Measurements from ENCODE around the gene NEU1. TPM values are rescaled to one million over a fixed set of nuclear protein-coding genes. Genes with fewer than 3 reads are reported as not detected.
A peak's percentile ranks its signal among the peaks of the same experiment; 100 is the strongest.

NEU1 gene
- total and polyA plus RNA-seq, 2 of the 8 experiments (the other 6 are each of a cell fraction or from before 2014, with no cell fraction given): 41.2 to 72.1 TPM

DNA sequence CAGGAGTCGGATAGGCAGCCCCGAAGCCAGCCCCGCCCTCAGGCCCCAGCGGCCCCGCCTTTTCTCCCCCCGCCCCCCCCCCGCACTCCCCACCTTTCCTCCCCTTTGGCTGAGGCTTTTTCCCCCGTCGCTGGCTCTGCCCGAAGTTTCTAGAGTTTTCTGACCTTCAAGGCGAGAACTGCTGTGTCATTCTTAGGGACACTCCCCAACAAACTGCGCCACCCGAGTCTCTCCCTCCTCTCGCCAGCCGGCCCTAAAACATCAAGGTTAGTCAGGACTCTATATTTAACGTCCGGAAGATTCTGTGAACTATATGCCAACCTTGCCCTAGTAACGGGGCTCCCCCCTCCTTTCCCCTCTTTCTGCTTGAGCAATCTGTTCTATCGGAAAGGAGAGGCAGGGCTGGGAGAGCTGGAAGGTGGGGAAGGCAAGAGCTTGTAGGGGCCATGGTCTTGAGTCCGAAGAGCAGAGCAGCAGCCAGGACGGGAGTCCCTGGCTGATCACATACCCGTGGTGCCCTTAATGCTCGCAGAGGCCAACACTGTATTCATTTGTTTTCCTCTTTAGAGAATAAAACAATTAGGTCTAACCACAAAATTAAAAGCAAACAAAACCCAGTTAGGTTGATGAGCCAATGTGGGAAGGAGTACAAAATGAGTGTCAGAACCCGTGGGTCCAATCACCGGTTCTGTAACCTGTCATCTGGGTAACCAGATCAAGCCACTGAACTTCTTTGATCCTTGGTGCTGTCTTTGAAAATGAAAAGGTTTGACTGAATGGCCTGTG is 40.4 kb downstream of the NEU1 start (continued):
- TF ChIP-seq JUND (IDR thresholded peaks at IDR 0.05; ENCODE audit: low read length) (no peak), POU5F1 (IDR thresholded peaks at IDR 0.05; ENCODE audit: low read depth, low read length) (no peak), TEAD4 (IDR thresholded peaks at IDR 0.05; ENCODE audit: low read depth, low read length) (no peak), HDAC6 (IDR thresholded peaks at IDR 0.05; ENCODE audit: low read depth, low read length) (no peak), PHF8 (conservative IDR thresholded peaks at IDR 0.05; ENCODE audit: low read depth, low read length) (no peak), SIX5 (IDR thresholded peaks at IDR 0.05; ENCODE audit: low read depth, low read length) (no peak), TBP (IDR thresholded peaks at IDR 0.05; ENCODE audit: low read depth, low read length) (peak; percentile 56; the same call in 1 of the 2 replicates), CTBP2 (IDR thresholded peaks at IDR 0.05; ENCODE audit: borderline replicate concordance, insufficient read depth, insufficient read length, low read length) (no peak), SIRT6 (IDR thresholded peaks at IDR 0.05; ENCODE audit: low read length) (no peak), NANOG (IDR thresholded peaks at IDR 0.05; ENCODE audit: insufficient read depth, low read depth, low read length, poor library complexity, severe bottlenecking) (no peak), TAF1 (IDR thresholded peaks at IDR 0.05; ENCODE audit: low read depth, low read length) (peak; percentile 81; the same call in 1 of the 2 replicates), KDM1A (IDR thresholded peaks at IDR 0.05; ENCODE audit: borderline replicate concordance, low read length) (no peak), RXRA (IDR thresholded peaks at IDR 0.05; ENCODE audit: insufficient read depth, low read depth, low read length) (no peak), POLR2AphosphoS5 (IDR thresholded peaks at IDR 0.05; ENCODE audit: low read depth, low read length) (no peak; the same call in 1 of the 2 replicates), CREB1 (IDR thresholded peaks at IDR 0.05) (no peak), NRF1 (IDR thresholded peaks at IDR 0.05; ENCODE audit: low read depth, low read length) (no peak), CEBPB (IDR thresholded peaks at IDR 0.05; ENCODE audit: low read depth, low read length) (0 out of 2 replicates have a peak, but pooled peaks have one; percentile 24), POLR2A (IDR thresholded peaks at IDR 0.05; ENCODE audit: control extremely low read depth in 1 of 2, low read depth in 2 of 2, low read length in 2 of 2) (no peak), CTCF (IDR thresholded peaks at IDR 0.05; ENCODE audit: control extremely low read depth in 1 of 3, insufficient read depth in 1 of 3, low read depth in 1 of 3, low read length in 3 of 3) (no peak), BACH1 (IDR thresholded peaks at IDR 0.05; ENCODE audit: low read length) (peak; percentile 88), EGR1 (IDR thresholded peaks at IDR 0.05; ENCODE audit: borderline replicate concordance, low read depth, low read length) (no peak)
- TF ChIP-seq, protein P1, sequence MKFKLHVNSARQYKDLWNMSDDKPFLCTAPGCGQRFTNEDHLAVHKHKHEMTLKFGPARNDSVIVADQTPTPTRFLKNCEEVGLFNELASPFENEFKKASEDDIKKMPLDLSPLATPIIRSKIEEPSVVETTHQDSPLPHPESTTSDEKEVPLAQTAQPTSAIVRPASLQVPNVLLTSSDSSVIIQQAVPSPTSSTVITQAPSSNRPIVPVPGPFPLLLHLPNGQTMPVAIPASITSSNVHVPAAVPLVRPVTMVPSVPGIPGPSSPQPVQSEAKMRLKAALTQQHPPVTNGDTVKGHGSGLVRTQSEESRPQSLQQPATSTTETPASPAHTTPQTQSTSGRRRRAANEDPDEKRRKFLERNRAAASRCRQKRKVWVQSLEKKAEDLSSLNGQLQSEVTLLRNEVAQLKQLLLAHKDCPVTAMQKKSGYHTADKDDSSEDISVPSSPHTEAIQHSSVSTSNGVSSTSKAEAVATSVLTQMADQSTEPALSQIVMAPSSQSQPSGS (IDR thresholded peaks at IDR 0.05; ENCODE audit: low read length): no peak
